Transverse colon (tissue), 4 donors: ENCODE measurements around the gene LYPD6. TPM values are rescaled to one million over a fixed set of nuclear protein-coding genes. Genes with fewer than 3 reads are reported as not detected.

Experiments used
- DNase-seq: peaks from one replicate; pipeline ENCODE4 v3.0.0-alpha.2; 2019
- H3K27ac ChIP-seq, 4 donors: fragments of 200-600 bp; sonication (generic); 2 replicates each; pipeline ENCODE4 v1.5.1; 2016 to 2018; ENCODE audit warnings: inconsistent platforms in 4 of 4
- H3K27me3 ChIP-seq: fragments of 200-600 bp; sonication (generic); 2 replicates; pipeline ENCODE4 v1.5.1; 2017; ENCODE audit warnings: inconsistent platforms
- H3K36me3 ChIP-seq, 4 donors: fragments of 200-600 bp; sonication (generic); 2 replicates each; pipeline ENCODE4 v1.5.1; 2017 to 2019; ENCODE audit warnings: inconsistent platforms in 4 of 4
- H3K4me1 ChIP-seq, 4 donors: fragments of 200-600 bp; sonication (generic); 2 replicates each; pipeline ENCODE4 v1.5.1; 2017 to 2020; ENCODE audit warnings: inconsistent platforms in 4 of 4
- H3K4me3 ChIP-seq, 4 donors: fragments of 200-600 bp; sonication (generic); 1 replicate in 1 of 4; 2 replicates in 3 of 4; pipeline versions ENCODE4 v1.5.1 to v1.6.1; 2017 to 2019; ENCODE audit warnings: inconsistent platforms in 4 of 4
- H3K9me3 ChIP-seq, 2 donors: fragments of 200-600 bp; sonication (generic); 2 replicates each; pipeline ENCODE4 v1.5.1; 2017 to 2019; ENCODE audit warnings: inconsistent platforms in 2 of 2
- EP300 ChIP-seq: sonication (generic); formaldehyde crosslinking; IDR thresholded peaks from one replicate; pipeline ENCODE4 v1.6.1; 2017; ENCODE audit warnings: antibody characterized with exemption, low read depth
- POLR2A ChIP-seq: fragments of 450-650 bp; IDR thresholded peaks from one replicate; pipeline ENCODE4 v1.6.1; 2016; ENCODE audit warnings: antibody characterized with exemption, mild to moderate bottlenecking, moderate library complexity
- POLR2AphosphoS5 ChIP-seq, 3 donors: sonication (generic); formaldehyde crosslinking; IDR thresholded peaks; one replicate each; pipeline ENCODE4 v1.6.1; 2016; ENCODE audit warnings: antibody characterized with exemption in 3 of 3
- WGBS, 2 donors: methylation state at CpG; one replicate each; pipeline ENCODE4 v1.1.5; 2018; ENCODE audit warnings: low coverage in 1 of 2; 5-methylcytosine and 5-hydroxymethylcytosine counted together
- in situ Hi-C, 4 donors: fragments of 200-750 bp; cut with MboI; loops; one replicate each; pipeline versions ENCODE4 v1.15.0 to v1.15.1; 2017; ENCODE audit warnings: low sequenced_read_pairs in 3 of 4, low pct_ligation_motif_present in 1 of 4, low pct_unique_long_range_greater_than_20kb in 1 of 4
- intact Hi-C: fragments of 100-400 bp; cut with DNase I; formaldehyde crosslinking; loops from one replicate; pipeline ENCODE4 v1.15.1; 2023; ENCODE audit warnings: low total_unique reads
- total RNA-seq, 4 donors: library from RNA; depleted of rRNA; stranded (reverse); fragments of >200 nt; gene quantifications; one replicate each; pipeline ENCODE4 v1.1.0, GENCODE V29; 2016
- TF ChIP-seq, protein P1 (sequence below), 5 experiments: fragments of 200-600 bp in 3 of 5; fragments of 450-650 bp in 2 of 5; sonication (generic) in 3 of 5; IDR thresholded peaks; 1 replicate in 2 of 5; 2 replicates in 3 of 5; pipeline ENCODE4 v1.5.1; 2016 to 2017; ENCODE audit warnings: antibody characterized with exemption in 5 of 5, inconsistent platforms in 3 of 5, mild to moderate bottlenecking in 2 of 5, moderate library complexity in 1 of 5

The LYPD6 gene
- total RNA-seq, 4 donors from 2014 or later, result 1.3 to 12.3 (median 2.6) TPM

- Histone ChIP-seq H3K27me3 (no peaks in the 10 kb centered on the region), H3K4me3 (no peak overlapping the region), H3K27ac (no peak overlapping the region), H3K4me1 (no peaks in the 10 kb centered on the region), H3K9me3 (no peaks in the 10 kb centered on the region), H3K36me3 (no peaks in the 10 kb centered on the region)
- 67 to 81% methylated on average over 2 to 3 of the region's 3 CpGs for WGBS, 2 donors
- intact Hi-C loops (no loop called here), in situ Hi-C loops (no loop called here)
- no peak for DNase-seq
- TF ChIP-seq POLR2AphosphoS5 (IDR thresholded peaks at IDR 0.05), result no peak
- TF ChIP-seq EP300, result no peak
- TF ChIP-seq, protein P1, sequence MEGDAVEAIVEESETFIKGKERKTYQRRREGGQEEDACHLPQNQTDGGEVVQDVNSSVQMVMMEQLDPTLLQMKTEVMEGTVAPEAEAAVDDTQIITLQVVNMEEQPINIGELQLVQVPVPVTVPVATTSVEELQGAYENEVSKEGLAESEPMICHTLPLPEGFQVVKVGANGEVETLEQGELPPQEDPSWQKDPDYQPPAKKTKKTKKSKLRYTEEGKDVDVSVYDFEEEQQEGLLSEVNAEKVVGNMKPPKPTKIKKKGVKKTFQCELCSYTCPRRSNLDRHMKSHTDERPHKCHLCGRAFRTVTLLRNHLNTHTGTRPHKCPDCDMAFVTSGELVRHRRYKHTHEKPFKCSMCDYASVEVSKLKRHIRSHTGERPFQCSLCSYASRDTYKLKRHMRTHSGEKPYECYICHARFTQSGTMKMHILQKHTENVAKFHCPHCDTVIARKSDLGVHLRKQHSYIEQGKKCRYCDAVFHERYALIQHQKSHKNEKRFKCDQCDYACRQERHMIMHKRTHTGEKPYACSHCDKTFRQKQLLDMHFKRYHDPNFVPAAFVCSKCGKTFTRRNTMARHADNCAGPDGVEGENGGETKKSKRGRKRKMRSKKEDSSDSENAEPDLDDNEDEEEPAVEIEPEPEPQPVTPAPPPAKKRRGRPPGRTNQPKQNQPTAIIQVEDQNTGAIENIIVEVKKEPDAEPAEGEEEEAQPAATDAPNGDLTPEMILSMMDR (IDR thresholded peaks at IDR 0.05), result no peak
- TF ChIP-seq POLR2A, result no peak
These were observed 108.1 kb downstream of the LYPD6 start for GRCh38 chr2:149438330-149438960.

DNA sequence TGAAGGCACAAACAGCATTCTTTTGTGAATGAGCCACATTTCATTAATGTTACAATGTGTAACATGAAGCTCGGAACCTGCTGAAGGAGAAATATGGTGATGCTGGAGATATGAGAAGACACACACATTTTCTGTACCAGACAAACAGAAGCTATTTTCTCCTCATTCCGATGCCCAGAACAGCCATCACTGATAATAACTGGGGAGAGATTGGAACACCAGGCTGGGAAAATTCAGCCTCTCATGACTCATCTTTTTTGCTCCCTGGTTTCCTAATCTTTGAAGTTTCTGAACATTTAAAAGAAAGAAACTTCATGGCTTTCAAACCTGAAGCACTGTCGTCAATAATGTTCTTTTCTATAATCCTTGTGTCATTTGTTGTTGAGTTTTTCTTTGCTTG is 110.9 kb downstream of the LYPD6 start:
- H3K4me1 ChIP-seq, result no peaks in the 10 kb centered on the region
- intact Hi-C loops, result no loop called here
- TF ChIP-seq EP300 (no peak), POLR2A (no peak), POLR2AphosphoS5 (IDR thresholded peaks at IDR 0.05) (no peak)
- TF ChIP-seq, protein P1 (IDR thresholded peaks at IDR 0.05), result no peak
- WGBS, 2 donors, result 84 to 87% methylated on average over 3 of the region's 3 CpGs
- DNase-seq, result no peak
- H3K4me3 ChIP-seq, result no peak overlapping the region
- H3K9me3 ChIP-seq, result no peaks in the 10 kb centered on the region
- H3K27ac ChIP-seq, result no peak overlapping the region
- H3K36me3 ChIP-seq, result no peaks in the 10 kb centered on the region
- in situ Hi-C loops, result no loop called here
- no peaks in the 10 kb centered on the region for H3K27me3 ChIP-seq

- Histone ChIP-seq H3K9me3 (no peaks in the 10 kb centered on the region), H3K27me3 (no peaks in the 10 kb centered on the region), H3K4me1 (no peaks in the 10 kb centered on the region), H3K27ac (no peak overlapping the region), H3K36me3 (no peaks in the 10 kb centered on the region), H3K4me3 (no peak overlapping the region)
- in situ Hi-C loops (no loop called here), intact Hi-C loops (no loop called here)
- no peak for DNase-seq
- WGBS, 2 donors, result 91 to 96% methylated on average over 4 of the region's 4 CpGs
- TF ChIP-seq POLR2A, result no peak
- TF ChIP-seq, protein P1 (IDR thresholded peaks at IDR 0.05), result no peak
- TF ChIP-seq EP300, result no peak
- TF ChIP-seq POLR2AphosphoS5 (IDR thresholded peaks at IDR 0.05), result no peak
These were observed 112.0 kb downstream of the LYPD6 start for GRCh38 chr2:149442346-149442745.

DNA sequence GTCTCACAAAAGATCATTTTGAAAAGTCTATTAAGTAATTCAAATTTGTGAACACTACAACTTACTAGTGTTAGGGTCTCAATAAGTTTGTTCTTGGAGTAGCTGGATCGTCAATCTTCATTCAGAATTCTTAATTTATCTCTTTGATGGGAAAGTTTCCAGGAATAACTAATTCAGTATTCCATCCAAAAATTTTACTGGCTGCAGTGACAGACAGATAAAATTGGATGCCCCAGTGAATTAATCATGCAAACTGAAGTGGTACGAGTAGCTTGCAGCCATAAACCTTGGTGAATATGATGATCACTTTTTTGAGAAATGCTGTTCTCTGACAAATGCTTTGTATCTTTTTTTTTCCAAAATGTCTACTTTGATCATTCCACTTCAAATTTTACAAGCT is 112.8 kb downstream of the LYPD6 start:
- DNase-seq, result no peak
- 61 to 76% methylated on average over 2 of the region's 2 CpGs for WGBS, 2 donors
- TF ChIP-seq EP300, result no peak
- no peak for TF ChIP-seq POLR2AphosphoS5 (IDR thresholded peaks at IDR 0.05)
- TF ChIP-seq POLR2A, result no peak
- TF ChIP-seq, protein P1 (IDR thresholded peaks at IDR 0.05), result no peak
- Histone ChIP-seq H3K27me3 (no peaks in the 10 kb centered on the region), H3K27ac (no peak overlapping the region), H3K36me3 (no peaks in the 10 kb centered on the region), H3K4me1 (no peaks in the 10 kb centered on the region), H3K4me3 (no peak overlapping the region), H3K9me3 (no peaks in the 10 kb centered on the region)
- intact Hi-C loops (no loop called here), in situ Hi-C loops (no loop called here)
